Measurements from ENCODE around the gene PHACTR2.
"Not testable (repeated sequence)": the region's sequence is repeated elsewhere in the genome, so short reads cannot be mapped to it uniquely, and the experiment has no call there.

PHACTR2 gene

GRCh38 chr6:143863771-143864170 is 186.0 kb downstream of the PHACTR2 start:
- DNase-seq (ENCODE audit: low spot score) = no peak

- no peak for DNase-seq (ENCODE audit: low spot score)
These were observed 186.5 kb downstream of the PHACTR2 start, which contains the start of gene ZC2HC1B for GRCh38 chr6:143864234-143864633. Gene ZC2HC1B (plus strand): TSS chr6:143864474. CDS start chr6:143864540, 66 bp downstream.

- DNase-seq (ENCODE audit: low spot score) = peak; percentile 25
These were observed 189.5 kb downstream of the PHACTR2 start for GRCh38 chr6:143867236-143867635.

- DNase-seq (ENCODE audit: low spot score) = not testable (repeated sequence)
These were observed 191.0 kb downstream of the PHACTR2 start for GRCh38 chr6:143868808-143869207.

GRCh38 chr6:143871202-143871730 is 193.5 kb downstream of the PHACTR2 start:
- DNase-seq (ENCODE audit: low spot score) = not testable (repeated sequence)

- DNase-seq (ENCODE audit: low spot score) = no peak
These were observed 194.4 kb downstream of the PHACTR2 start for GRCh38 chr6:143872201-143872600.

GRCh38 chr6:143873600-143873999 is 195.8 kb downstream of the PHACTR2 start:
- not testable (repeated sequence) for DNase-seq (ENCODE audit: low spot score)

GRCh38 chr6:143874503-143874902 is 196.7 kb downstream of the PHACTR2 start:
- not testable (repeated sequence) for DNase-seq (ENCODE audit: low spot score)

GRCh38 chr6:143877584-143878271 is 200.0 kb downstream of the PHACTR2 start:
- DNase-seq (ENCODE audit: low spot score) = no peak

GRCh38 chr6:143878272-143878760 is 200.6 kb downstream of the PHACTR2 start:
- DNase-seq (ENCODE audit: low spot score) = no peak

GRCh38 chr6:143880412-143880811 is 202.6 kb downstream of the PHACTR2 start:
- no peak for DNase-seq (ENCODE audit: low spot score)
